GM18861 (cell line): ENCODE data around the gene NUDT3.
"Not testable (repeated sequence)": the region's sequence is repeated elsewhere in the genome, so short reads cannot be mapped to it uniquely, and the experiment has no call there.

Experiments
- ATAC-seq: cut with Tn5 transposase; IDR thresholded peaks from one replicate; pipeline ENCODE4 v1.9.1; 2021; ENCODE audit not compliant: unreplicated experiment

The NUDT3 gene

DNA sequence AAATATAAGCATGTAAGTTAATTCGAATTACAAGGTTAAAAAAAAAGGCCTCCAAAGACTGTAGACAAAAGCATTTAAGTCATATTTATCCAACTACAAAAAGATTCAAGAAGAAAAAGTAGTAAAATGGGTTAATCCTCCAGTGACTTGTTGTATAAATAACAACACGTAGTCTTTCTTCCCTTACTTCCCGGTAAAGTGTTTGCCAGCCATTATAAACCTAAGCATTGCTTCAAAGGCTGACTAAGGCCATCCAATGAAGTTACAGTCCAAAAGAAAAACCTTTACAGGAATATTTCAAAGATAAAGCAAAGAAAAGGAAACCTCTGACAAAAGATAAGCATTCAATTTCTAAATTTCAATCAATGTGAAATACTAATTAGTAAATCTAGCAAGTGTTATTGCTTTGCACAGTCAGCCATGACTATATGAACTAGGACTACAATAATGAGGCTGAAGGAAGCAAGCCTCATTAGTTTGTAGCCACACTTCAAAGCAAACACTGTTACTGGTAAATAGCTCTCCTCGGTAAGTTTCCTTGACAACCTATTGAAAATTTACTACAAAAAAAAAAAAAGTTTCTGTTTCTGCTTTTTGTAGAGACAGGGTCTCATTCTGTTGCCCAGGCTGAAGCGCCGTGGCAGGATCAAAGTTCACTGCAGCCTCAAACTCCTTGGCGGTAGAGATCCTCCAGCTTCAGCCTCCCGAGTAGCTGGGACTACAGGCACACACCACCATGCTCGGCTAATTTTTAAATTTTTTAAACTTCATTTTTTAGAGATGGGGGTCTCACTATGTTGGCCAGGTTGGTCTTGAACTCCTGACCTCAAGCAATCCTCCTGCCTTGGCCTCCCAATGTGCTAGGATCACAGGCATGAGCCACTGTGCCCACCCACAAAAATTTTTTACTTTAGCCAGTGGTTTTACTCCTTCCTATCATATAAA lies 46.0 kb downstream of the NUDT3 start:
- peak; percentile 85 for ATAC-seq

DNA sequence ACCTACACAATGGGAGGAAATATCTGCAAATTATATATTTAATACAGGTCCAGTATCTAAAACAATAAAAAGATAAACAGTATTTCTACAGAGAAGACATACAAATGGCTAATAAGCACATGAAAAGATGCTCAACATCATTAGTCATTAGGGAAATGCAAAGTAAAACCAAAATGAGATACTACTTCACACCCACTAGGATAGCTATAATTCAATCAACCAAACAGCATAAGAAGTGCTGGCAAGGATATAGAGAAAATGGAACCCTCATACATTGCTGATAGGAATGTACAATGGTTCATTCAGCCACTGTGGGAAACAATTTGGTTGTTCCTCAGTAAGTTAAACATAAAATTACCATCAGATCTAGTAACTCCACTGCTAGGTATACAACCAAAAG lies 48.7 kb downstream of the NUDT3 start:
- no peak for ATAC-seq

DNA sequence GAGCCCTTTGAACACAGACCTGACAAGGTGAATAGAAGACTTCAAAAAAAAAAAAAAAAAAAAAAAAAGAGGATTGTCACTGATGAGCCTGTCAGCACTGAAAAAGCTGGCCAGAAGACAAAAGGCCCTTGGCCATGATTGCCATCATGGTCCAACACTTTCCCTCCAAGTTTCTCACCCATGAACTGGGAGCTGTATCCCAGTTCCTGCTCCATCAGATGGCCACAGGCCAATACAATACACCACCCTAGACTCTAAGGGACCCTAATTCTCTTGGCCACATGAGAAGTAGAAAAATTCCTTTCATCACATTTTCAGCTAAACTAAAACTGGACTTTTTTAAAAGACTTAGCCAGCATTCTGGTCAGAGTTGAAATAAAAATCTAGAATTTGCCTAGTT lies 50.2 kb downstream of the NUDT3 start:
- ATAC-seq, result no peak

DNA sequence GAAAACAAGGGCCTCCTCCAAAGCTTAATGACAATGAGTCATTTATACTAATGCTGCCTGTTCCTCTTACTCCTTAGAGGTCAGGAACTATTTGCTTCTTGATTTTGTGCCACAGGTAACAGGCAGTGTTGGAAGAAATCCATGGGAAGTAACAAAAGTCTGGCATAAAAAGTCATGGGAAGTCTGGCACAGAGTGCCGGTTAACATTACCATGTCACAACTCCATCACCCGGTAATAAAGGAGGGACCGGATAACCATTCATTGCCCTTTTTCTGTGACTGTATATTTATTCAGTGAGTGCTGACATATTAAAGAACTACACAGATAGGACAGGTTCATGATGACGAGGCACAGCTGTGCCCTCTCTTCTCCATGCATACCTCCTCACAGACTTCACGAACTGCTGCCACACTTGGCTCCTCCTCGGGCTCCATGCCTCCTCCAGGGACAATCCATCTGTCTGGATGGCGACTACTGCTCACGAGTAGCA lies 50.9 kb downstream of the NUDT3 start:
- ATAC-seq, result no peak

DNA sequence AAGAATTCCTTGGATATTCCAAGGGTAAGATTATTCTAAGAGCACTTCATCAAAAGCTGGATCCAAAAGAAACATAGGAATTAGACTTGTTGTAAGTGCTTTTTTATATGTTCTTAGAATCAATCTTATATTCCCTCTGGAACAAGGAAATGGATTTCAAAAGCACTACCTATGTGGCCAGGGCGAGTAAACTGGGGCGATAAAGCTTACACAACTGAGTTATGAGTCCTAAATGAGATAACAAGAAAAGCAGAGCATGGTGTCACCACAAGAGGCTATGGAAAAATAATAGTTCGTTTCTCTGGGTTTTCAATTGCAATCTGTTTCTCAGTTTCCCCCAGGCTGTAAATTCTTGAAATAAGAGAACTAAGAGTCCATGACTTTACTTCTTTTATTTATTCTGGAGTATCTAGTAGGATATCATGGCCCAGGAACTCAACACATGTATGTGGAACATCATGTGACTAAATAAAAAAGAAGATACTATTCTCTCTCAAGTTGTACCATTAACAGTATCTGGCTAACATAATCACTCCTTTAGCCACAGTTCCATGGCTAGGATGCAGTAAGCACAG lies 51.5 kb downstream of the NUDT3 start:
- no peak for ATAC-seq

DNA sequence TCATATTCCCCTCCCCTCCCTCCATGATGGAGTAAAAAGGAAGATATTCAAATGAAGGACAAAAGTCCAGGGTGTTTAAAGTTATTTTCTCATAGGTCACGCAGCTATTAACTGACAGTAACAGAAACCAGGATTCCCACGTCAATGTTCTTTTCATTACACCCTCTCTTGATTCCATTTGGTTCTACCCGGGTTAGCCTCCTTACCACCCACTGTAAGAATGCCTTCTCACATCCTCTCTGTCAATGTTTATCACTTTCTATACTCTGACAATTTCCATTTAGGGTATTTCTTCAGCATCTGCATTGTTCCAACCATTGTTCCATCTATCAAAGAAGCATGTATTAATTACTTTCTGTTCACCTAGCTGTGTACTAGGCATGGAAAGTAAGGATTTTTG lies 52.1 kb downstream of the NUDT3 start:
- ATAC-seq, result no peak

DNA sequence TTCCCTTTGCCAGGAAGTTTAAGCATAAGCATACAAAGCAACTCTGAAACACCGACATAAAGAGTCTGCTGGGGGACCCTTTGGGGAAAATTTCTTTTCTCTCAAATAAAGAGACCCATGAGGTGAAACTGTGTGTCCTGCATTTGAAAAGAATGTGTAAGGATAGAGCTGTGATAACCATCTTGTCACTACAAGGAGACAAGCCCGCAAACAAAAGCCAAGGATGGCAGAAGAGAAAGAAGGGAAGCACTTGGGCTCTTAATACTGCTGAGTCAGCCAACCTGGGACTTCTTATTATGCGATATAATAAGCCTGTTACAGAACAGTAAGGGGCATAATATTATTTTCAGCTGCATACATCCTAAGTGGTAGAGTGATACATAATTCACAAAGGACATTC lies 52.5 kb downstream of the NUDT3 start:
- no peak for ATAC-seq

DNA sequence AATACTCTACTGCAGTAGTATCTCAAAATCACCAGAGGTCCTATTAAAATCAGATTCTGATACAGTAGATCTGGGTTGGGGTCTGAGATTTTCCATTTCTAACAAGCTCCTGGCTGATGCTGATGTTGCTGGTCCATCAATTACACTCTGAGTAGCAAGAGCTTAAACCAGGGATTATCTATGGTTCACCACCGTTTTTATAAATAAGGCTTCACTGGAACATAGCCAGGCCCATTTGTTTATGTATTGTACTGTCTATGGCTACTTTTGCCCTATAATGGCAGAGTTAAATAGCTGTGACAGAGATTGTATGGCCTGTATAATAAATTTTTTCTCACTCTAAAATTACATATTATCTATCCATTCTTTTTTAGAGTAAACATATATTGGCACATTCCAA lies 53.0 kb downstream of the NUDT3 start:
- ATAC-seq, result no peak

DNA sequence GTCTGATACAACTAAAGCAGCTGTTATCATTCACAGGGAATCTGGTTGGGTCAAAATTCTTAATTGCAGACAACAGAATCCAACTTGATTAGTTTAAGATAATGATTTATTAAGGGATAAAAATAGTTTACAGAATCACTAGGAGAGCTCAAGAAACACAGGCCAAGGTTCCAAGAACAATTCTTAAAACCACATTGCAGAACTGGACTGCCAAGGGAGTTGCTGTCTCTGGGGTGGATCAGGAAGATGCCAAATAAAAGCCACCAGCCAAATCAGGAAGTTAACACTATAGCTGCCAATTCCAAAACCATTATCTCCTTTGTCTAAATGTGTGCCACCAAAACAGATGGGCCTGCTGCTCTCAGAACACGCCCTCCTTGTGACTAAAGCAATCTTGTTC lies 53.7 kb downstream of the NUDT3 start:
- ATAC-seq, result no peak

DNA sequence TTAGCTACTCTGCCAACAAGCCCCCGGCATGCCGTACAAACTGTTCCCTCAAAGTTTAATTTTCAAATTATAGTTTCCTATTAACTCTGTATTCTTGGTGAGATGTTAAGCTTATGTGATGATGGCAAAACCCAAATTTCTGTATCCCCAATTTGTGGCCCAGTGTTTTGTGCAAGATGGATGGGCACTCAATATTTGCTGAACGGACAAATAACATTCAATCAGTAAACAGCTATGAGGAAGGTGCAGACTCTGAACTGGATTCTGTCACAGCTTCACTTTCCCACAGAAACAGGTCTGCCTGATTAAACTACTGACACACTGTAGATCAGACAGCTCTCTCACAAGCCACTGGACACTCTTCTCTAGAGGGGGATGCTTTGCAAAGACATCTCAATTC lies 54.1 kb downstream of the NUDT3 start:
- no peak for ATAC-seq

DNA sequence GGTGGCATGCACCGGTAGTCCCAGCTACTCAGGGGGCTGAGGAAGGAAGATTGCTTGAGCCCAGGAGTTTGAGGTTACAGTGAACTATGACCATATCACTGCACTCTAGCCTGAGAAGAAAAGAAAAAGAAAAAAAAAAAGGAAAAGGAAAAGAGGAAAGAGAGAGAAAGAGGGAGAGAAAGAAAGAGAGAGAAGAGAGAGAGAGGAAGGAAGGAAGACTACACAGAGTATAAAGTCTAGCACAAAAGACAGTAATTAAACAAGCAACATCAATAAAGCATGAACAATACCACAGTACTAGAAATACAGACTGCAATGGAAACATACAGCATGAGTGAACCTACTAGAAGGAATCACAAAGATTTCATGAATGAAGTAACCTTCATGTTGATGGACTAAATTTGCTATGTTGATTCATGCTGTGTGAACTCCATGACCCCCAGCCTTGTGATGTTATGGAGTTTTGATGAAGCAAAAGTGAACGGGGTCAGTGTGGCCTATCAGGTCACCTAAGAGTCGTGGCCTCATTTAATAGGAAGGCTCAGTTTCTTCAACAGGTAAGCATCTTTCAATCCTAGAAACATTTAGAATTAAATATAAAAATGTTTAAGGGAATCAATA lies 57.6 kb downstream of the NUDT3 start:
- no peak for ATAC-seq

DNA sequence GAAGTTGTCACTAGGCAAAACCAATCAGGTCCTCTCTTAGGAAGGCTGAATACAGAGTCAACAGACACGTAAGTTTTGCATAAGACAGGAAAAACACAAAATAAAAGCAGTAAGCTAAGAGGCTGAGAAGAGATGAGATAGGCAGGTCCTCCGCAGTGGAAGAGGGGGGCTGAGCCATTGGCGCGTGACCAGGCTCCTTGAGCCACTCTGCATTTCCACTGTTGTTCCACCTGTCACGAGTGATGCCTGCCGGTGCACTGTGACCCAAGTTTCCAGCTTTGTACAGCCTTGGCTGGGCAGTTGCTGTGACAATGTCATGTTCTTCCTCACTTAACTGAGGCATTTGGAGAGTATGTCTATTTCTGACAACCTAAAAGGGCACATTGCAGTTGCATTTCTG lies 58.6 kb downstream of the NUDT3 start:
- no peak for ATAC-seq

DNA sequence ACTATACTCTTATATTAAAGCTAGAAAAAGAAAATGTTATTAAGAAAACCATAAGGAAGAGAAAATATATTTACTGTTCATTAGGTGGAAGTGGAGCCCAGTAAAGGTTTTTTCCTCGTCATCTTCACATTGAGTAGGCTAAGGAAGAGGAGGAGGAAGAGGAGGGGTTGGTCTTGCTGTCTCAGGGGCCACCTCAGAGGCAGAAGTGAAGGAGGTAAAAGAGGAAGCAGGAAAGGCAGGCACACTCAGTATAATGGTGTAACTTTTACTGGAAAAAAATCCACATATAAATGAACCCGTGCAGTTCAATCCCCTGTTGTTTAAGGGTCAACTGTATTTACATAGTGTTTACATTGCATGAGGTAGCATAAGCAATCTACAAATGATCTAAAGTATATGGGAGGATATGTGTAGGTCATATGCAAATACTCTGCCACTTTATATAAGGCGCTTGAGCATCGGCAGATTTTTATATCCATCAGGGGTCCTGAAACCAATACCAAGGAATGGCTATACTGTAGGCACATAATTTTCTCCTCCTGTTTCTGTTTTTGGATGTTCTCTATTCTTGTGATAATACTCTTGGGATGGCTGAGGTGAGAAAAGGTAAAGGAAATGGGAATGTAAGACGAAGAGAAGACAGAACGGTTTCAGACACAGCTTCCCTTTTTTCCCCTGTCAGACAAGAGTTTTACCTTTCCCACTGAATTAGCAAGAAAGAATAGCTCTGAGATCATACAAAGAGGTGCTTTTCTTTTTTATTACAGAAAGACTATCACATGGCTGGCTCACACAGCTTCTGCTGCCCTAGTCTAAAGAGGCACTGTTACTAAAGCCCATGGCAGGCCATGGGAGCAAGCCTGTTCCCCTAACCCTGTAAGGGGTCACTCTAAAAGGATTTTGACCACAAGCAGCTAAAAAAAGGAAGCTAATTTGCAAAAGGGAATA lies 59.9 kb downstream of the NUDT3 start:
- no peak for ATAC-seq

DNA sequence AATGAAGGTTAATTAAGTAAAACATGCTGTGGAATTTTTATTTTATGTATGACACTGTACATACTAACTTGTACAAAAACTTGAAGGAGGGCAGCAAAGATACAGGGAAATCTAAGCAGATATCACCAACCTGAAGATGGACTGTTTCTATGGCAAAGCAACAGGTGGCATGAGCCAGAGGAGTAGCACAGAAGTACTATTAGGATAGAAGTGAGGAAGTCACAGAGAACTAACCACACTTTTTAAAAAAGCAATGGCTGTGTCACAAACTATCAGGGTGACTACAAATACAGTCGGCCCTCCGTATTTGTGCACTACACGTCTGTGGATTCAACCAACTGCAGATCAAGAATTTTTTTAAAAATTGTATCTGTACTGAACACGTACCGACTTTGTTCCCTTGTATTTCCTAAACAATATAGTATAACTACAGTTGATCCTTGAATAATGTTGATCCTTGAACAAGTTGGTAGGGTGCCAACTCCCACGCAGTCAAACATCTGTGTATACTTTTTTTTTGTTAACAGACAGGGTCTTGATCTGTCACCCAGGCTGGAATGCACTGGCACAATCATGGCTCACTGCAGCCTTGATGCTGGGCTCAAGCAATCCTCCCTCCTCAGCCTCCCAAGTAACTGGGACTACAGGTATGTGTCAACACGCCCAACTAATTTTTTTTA lies 61.0 kb downstream of the NUDT3 start:
- ATAC-seq, result no peak

DNA sequence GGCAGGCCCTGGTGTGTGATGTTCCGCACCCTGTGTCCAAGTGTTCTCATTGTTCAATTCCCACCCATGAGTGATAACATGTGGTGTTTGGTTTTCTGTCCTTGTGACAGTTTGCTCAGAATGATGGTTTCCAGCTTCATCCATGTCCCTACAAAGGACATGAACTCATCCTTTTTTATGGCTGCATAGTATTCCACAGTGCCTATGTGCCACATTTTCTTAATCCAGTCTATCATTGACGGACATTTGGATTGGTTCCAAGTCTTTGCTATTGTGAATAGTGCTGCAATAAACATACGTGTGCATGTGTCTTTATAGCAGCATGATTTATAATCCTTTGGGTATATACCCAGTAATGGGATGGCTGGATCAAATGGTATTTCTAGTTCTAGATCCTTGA lies 62.7 kb downstream of the NUDT3 start:
- ATAC-seq, result not testable (repeated sequence)

DNA sequence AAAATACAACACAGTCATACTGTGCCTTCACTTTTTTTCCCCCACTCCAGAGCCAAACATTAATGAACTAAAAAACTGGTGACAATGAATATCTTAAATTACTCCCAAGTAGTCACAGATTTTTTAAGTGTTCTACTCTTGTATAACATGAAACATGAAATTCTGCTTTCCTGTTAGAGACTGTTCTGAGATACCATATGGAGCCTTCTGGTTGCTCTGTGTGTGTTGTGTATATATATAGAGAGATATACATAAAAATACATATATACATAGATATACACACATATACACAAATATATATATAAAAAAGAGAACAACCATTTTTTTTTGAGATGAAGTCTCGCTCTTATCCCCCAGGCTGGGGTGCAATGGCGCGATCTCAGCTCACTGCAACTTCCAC lies 63.5 kb downstream of the NUDT3 start:
- no peak for ATAC-seq

DNA sequence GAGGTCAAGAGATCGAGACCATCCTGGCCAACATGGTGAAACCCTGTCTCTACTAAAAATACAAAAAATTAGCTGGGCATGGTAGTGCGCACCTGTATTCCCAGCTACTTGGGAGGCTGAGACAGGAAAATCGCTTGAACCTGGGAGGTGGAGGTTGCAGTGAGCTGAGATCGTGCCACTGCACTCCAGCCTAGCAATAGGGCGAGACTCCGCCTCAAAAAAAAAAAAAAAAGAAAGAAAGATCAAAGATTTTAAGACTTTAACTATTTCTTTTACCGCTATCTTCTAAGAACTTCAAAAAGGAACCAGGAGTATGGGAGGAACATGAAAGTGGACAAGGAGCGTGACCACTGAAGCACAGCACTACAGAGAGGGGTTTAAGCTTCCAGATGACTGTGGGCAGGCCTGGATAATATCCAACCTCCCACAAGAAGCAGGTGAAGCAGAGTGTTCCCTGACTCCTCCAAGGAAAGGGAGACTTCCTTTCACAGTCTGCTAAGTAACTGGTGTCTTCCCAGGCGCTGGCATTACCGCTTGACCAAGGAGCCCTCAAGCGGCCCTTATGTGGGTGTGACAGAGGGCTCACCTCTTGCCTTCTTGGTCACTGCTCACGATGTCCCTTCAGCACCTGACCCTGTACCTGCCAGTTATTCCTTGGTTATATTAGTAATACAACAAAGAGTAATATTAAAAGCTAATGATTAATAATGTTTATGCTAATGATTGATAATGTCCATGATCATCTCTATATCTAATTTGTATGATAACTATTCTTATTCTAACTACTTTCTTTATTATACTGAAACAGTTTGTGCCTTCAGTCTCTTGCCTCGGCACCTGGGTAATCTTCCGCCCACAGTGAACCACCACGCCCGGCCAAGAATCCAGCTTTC lies 64.9 kb downstream of the NUDT3 start:
- ATAC-seq, result not testable (repeated sequence)

DNA sequence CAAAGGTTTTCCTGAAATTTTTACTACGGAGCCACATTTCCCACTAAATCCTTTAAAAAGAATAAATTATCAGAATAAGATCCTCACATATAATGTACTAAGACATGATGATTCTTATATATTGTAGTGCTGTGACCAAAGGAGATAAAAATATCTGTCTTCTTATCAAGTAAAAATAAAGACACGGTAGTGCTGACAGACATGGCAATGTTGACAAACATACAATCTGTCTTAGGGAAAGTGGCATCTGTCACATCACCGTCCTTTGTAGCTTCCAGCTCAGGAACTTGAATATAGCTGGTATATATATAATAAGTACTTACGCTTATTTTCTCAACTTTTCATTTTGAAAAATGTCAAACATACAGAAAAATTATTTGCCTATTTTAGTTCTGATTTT lies 66.8 kb downstream of the NUDT3 start:
- ATAC-seq, result no peak

DNA sequence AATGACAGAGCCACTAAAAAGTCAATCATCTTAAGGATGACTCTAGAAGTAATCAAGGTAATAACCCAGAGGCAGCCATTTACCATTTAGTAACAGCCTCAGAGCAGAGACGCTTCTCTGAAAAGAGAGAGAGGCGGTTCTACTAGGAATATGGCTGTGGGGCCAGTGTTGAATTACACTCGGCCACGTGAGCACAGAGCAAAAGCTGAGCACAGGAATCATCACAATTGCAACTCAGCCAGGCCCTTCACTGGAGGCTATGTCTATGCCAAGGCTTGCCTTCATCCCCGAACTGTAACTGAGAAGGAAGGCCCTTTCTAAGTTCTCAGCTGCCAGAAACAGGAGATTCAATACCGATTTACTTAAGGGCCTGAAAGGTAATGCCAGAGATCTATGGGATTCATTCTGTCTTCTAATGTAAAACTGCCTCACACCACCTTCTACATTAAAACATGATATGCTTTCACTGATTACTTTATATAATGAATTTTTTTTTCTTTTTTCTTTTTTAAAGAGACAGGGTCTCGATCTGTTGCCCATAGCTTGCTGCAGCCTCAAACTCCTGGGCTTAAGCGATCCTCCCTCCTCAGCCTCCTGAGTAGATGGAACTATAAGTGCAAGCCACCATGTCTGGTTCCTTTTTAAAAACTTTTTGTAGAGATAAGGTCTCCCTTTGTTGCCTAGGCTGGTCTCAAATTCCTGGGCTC lies 67.6 kb downstream of the NUDT3 start:
- ATAC-seq, result no peak
